Stimulated activated CD4-positive, alpha-beta T cell treated with anti-CD3 and anti-CD28 coated beads, Interleukin-4, amount 100 ng/mL, for 24 hours (primary cell): ENCODE data around the gene TADA3.
A peak's percentile ranks its signal among the peaks of the same experiment; 100 is the strongest.

Experiments used
- DNase-seq: peaks from one replicate; pipeline ENCODE4 v3.0.0-alpha.2; 2020

The TADA3 gene, protein sequence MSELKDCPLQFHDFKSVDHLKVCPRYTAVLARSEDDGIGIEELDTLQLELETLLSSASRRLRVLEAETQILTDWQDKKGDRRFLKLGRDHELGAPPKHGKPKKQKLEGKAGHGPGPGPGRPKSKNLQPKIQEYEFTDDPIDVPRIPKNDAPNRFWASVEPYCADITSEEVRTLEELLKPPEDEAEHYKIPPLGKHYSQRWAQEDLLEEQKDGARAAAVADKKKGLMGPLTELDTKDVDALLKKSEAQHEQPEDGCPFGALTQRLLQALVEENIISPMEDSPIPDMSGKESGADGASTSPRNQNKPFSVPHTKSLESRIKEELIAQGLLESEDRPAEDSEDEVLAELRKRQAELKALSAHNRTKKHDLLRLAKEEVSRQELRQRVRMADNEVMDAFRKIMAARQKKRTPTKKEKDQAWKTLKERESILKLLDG

DNA sequence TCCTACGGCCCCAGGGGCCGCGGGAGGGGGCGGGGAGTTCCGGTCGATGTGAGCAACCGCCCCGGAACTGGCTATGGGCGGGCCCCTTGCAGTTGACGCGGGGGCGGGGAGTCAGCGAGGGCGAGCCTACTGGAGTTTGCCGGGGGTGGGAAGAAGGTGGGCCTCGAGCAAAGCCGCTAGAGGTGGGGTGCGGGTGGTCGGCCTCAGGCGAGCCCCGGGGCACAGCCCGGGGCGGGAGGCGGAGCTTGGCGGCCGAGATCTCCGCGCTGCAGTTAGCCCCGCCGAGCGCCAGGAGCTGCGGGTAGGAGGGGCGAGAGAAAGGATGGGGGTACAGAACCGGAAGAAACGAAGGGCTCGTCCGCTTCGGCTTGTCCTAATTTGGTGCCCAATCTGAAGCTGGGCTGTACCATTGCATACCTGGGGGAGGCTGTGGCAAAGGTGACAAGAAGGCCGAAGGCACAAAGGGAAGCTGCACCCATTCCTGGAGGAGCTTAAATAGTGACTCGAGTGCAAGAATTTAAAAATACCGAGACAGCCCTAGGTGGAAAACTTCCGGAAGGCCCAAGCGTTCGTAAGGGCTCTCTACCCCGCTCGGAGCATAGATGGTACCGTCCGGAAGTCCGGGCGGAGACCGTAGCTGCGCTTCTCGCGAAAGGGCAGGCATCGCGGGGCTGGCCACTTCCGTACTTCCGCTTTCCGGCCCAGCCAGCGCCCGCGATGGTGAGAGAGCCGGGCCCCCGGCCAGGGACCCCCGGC, at the start of gene TADA3, which contains the start of gene ARPC4:
Gene TADA3 (minus strand): TSS at position 69 of the 756 bp plus-strand sequence. CDS start 1,007 bp downstream, outside the sequence.
Gene ARPC4 (plus strand): TSS at position 678 of the 756 bp plus-strand sequence. CDS start 40 bp downstream, at position 718.
- peak; percentile 89 for DNase-seq

DNA sequence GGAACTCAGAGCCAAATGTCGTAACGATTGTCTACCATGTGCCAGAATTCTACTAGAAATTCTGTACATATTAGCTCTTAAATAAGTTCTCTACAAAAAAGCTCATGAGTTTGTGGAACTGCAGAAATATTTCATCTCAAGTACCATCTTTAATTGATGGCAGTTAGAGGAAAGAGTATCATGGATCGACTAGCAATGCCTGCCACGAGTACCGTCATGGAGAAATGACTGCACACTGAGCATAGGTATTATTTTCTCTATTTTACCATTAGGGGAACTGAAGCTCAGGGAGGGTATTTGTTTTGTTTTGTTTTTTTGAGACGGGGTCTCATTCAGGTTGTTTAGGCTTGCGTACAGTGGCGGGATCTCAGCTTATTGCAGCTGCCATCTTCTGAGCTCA, 48.7 kb upstream of the TADA3 start:
- DNase-seq = no peak

DNA sequence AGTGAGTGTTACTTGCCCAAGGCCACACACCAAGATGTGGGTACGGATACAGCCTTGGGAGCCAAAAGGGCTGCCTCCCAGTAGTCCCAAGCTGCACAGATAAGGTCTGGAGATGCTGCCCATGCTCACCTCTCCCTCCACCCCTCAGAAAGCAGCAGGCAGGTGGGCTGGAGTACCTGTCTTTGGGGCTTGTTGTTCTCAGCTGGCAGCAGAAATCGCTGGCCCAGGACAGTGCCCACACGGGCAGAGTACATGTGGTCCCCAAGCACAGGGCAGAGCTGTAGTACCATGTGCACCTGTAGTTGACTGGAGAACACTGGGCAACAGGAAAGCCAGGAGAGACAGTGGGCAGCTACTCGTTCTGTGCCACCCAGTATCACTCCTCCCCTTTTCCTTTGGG, 46.6 kb upstream of the TADA3 start:
- DNase-seq = no peak

DNA sequence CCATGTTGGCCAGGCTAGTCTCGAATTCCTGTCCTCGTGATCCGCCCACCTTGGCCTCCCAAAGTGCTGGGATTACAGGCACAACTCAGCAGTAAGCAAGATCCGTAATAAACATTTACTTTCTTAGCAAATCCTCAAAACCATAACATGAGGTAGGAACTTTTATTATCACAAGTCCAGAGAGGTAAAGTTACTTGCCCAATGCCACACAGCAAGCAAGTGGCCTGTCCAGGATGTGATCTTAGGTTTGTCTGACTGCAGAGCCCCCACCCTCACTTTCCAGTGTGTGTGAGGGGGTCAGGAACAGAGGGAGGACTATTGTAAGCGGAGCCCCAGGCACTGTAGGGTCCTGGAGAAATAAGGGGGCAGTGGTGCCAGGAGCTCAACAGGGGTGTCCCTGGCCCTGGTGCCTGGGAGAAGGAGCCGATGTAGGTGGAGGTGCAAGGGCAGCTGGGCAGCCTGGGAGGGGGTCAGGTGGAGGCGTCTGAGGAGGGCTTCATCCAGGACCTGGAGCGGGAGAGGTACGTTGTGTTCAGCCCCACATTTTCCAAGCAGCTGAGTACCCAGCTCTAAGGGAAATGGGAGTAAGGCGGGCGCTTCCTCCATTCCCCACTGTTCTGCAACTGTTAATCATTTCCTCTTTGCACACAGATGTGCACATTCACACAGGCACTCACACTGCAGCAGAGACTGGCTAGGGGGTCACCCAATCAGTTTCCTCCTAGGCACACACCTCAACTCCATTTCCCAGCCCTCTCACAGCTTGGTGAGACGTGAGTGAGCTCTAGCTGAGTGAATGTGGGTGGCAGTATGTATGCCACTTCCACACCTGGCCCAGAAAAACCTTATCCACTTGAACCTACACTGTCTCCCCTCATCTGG, 45.7 kb upstream of the TADA3 start:
- DNase-seq = no peak

DNA sequence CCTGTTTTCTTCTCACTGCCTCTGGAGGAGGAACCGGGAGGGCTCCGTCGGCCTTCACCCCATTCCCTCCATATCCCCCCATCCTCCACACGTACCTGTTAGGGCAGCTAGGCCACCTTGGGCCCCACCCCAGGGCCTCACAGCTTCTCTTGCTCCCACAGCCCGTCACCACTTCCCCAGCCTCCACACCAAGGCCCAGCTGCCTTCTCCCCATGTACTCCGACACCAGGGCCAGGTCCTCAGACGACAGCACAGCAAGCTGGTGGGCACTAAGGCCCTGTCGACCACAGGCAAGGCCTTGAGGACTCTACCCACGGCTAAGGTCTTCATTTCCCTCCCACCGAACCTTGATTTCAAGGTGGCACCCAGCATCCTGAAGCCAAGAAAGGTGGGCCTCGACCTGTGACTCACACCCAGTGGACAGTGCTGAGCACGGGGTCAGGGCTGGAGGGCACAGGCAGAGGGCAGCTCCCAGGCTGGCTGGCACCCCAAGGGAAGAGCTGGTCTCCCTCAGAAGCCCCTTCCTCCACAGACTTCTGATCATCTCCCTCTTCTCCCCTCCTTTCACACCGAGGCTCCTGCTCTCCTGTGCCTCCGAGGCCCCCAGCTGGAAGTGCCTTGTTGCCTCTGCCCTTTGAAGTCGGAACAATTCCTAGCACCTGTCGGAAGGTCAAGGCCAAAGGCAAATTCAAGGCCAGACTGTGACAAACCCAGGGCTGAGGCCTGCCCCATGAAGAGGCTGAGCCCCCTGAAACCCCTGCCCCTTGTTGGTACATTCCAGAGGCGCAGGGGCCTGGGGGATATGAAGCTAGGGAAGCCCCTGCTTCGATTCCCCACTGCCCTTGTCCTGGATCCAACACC, 42.5 kb upstream of the TADA3 start:
- DNase-seq = no peak

DNA sequence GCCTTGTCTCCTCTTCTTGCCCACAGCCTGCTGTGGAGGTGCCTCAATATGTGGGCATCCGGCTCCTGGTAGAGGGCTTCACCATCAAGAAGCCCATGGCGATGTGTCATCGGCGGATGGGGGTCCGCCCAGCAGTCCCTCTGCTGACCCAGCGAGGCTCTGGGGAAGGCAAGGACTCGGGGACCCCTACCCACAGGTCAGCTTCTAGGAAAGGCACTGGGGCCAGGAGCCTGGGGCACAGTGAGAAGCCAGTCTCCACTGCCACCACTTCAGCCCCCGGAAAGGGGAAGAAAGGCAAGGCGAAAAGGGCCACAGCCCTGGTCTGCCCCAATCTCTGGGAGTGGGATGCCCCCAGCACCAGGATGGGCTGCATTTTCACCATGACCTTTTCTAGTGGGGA, 40.8 kb upstream of the TADA3 start:
- DNase-seq = no peak

DNA sequence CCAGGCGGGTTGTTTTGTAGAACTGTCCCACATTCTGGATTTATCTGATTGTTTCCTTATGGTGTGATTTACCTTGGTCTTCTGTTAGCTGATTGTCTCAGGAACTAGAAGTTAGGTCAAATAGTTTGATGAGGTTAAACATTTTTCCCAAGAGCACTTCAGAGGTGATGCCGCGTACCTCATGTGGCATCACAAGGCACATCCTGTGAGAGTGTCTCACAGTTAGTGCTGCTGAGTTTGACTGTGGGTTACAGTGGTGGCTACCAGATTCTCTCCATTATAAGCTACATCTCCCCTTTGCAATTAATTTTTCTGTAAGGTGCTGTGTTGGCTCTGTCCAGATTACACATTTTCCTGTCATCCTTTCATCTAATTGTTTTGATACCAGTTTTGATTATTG, 39.0 kb upstream of the TADA3 start:
- DNase-seq = no peak

DNA sequence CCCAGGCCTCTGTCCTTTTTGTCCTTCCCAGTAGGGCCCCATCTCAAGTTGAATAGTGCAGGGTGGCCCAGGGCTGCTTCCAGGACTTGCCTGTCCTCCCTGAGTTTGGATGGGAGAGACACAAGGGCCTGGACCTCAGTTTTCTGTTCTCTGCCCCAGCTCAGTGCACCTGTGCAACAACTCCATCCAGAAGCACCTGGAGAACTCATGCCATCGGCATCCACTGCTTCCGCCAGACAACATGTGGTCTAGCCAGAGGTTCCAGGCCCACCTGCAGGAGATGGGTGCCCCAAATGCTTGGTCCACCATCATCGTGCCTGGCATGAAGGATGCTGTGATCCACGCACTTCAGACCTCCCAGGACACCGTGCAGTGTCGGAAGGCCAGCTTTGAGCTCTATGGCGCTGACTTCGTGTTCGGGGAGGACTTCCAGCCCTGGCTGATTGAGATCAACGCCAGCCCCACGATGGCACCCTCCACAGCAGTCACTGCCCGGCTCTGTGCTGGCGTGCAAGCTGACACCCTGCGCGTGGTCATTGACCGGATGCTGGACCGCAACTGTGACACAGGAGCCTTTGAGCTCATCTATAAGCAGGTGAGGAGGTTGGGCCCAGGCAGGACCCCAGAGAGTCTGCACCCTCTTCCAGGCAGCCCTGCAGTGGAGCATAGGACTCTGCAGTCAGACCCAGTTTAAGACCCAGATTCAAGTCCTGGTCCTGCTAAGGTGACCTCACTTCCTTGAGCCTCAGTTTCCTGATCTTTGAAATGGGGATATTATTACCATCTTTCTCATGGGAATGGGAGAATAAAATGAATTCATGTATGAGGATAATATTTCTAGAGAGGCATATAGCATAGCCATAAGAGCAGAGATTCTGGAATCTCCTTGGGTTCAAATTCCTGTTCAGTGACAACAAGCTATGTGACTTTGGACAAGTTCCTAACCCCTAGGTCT, 36.8 kb upstream of the TADA3 start:
- DNase-seq = no peak

DNA sequence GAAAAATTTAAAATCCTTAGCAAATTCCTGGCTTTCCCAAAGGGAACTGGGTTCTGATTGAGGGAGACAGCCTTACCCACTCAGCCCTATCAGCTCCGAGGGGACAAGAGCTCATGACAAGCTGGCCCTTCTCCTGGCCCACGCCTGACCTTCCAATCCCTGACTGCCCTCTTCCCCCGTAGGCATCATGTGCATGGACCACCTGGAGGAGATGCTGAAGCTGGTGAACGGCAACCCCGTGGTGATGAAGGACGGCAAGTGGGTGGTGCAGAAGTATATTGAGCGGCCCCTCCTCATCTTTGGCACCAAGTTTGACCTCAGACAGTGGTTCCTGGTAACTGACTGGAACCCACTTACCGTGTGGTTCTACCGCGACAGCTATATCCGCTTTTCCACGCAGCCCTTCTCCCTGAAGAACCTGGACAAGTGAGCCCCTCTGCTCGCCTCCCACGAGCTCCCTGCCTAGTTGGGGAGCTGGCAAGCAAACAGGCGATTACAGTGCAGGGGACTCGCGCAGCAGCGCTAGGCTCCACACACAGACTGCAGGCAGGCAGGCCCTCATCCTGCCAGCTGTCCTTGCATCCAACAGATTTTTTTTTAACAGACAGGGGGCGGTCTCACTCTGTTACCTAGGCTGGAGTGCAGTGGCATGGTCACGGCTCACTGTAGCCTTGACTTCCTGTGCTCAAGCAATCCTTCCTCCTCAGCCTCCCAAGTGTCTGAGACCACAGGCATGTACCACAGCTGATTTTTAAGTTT, 34.7 kb upstream of the TADA3 start:
- peak; percentile 27 for DNase-seq

DNA sequence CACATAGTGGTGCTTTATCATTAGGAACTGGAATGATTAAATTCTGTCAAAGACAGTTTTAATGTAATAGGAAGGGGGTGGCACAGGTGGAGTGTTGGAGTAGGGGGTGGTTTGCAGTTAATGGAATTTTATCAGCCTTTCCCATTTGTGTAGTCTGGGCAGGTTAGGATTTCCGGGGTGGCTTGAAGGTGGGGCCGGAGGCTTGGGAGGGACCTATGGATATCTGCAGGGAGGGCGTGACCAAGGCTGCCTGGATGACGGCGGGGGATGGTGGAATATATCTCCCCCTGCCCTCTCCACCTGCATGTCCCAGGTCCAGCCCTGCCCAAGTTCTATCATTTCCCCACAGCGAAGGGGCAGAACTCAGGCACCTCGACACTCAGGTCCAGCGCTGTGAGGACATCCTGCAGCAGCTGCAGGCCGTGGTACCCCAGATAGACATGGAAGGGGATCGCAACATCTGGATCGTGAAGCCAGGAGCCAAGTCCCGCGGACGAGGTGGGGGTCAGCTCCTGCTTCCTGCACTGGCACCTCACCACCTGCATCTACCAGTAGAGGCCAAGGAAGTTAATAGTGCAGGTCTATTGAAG, 33.3 kb upstream of the TADA3 start:
- no peak for DNase-seq

DNA sequence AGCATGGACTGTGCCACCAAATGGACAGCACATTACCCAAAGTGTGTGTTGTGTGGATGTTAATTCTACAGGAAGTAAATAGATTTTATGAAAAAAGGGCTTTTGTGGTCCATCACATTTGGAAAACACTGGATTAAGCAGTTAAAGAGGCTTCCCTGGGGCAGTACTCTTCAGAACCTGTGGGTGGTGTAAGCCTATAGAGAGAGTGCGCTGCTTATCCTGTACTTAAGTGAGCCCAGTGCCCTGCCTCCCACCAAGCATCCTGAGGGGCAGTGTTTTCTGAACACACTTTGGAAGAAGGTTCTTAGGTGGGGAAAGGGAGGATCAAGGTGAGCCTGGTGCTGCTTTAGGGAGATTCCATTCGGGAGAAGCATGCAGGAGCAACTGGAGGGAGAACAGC, 28.7 kb upstream of the TADA3 start:
- no peak for DNase-seq

DNA sequence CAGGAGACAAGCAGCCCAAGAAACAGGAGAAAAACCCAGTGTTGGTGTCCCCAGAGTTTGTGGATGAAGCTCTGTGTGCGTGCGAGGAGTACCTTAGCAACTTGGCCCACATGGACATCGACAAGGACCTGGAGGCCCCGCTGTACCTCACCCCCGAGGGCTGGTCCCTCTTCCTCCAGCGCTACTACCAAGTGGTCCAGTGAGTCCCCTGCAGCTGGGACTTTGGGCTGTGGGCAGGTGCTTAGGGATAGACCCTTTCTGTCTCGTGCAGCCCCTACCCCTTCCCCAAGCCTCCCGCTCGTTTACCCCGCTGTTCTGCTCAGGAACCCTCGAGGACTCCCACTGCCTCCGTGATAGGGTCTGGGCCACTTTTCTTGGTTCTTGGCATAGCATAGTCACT, 28.3 kb upstream of the TADA3 start:
- DNase-seq = no peak

DNA sequence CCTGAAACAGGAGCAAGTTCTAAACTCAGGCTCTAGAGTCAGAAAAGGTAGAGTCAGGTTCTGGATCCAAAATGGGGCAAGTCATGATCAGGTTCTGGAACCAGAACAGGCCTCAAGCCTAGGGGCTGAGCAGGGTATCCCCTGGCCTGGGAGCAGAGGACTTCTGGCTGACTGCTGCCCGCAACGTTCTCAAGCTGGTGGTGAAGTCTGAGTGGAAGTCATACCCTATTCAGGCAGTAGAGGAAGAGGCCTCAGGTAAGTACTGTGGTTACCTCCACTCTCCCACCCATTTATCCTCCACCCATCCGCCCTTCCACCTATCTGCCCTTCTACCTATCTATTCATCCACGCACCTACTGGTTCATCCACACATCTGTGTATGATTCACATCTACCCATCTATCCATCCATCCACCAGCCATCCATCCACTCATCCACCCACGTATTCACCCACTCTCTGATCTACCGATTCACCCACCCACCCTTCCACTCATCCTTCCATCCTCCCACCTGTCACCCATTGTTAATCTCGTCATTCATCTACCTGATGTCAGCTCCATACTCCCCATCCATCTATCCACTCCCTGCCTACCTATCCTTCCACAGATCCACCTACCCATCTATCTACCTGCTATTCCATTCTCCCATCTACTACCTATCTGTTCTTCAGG, 26.5 kb upstream of the TADA3 start:
- DNase-seq = no peak

DNA sequence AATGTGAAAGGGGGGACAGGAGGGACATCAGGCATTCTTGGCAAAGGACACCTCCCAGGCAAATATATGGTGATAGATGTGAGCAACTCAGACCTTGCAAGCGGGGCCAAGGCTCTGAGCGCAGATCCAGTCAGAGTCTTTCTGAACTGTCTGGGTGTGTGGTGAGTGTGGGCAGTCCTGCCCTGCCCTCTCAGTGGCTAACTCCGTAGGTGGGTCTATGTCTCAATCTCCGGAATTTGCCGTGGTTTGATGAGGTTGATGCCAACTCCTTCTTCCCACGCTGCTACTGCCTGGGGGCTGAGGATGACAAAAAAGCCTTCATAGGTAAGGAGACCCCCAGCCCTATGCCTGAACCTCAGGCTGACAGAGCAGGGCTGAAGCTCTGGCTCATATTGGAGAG, 25.2 kb upstream of the TADA3 start:
- no peak for DNase-seq

DNA sequence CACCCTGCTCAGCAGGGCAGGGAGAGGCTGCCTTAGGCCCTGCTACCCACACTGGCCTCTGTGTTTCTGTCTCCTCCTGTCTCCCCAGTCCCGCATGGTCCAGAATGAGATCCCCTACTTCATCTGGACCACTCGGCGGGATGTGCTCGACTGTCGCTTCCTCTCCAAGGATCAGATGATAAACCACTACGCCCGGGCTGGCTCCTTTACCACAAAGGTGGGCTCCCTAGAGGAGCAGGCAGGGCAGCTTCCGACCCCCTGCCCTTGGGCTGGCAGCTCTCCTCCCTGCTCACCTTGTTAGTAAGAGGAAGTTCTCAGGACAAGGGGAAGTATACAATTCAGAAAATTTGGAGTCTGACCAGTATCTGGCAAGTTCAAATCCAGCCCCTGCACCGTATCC, 23.7 kb upstream of the TADA3 start:
- DNase-seq = no peak

DNA sequence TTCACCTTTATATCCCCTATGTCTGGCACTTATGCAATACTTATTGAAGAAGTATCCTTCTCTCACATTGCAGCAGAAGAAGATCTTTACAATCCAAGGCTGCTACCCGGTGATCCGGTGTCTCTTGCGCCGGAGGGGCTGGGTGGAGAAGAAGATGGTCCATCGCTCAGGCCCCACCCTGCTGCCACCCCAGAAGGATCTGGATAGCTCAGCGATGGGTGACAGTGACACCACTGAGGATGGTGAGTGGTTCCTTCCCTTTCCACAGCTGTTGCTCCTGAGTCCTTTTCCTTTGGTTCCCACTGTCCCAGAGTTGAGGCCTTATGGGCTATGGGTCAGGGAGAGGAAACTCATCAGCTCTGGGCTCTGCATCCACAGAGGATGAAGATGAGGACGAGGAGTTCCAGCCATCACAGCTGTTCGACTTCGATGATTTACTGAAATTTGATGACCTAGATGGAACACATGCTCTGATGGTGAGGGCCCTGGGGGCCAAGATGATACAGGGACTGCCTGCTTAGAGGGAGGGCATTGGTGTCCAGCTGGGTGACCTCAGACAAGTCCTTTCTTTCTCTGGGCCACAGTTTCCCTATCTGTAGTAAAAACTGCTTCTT, 20.7 kb upstream of the TADA3 start:
- DNase-seq = no peak

DNA sequence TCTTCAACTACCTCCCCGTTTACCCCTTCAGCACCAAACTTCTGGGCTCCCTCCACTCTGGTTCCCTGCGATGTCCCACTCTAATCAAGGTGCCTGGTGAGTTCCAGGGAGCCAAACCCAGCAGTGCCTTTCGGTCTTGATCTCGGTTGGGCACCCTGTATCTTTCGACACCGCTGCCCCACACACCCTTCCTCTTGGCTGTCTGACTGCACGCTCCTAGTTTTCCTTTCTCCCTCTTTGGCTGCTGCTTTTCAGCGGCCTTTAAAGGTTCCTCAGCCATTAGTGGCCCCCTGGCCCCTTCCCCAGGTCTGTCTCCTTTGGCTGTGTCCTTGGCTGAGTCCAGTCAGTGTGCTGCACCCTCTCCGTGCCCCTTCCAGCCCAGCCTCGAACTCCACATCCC, 18.6 kb upstream of the TADA3 start:
- DNase-seq = no peak

DNA sequence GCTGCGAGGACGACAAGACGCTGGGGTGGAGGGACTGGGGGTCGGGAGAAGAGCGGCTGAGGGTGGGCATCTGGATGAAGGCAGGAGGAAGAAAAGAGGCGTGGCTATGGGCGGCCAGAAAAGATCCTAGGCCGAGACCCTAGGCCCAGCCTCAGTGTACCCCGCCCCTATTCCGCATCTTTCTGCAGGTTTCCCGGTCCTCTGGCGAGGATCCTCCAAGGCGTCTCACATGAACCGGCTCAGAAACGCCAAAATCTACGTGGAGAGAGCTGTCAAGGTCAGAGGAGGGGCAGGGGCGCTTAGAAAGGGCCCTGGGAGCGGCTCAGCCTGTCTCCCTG, 18.1 kb upstream of the TADA3 start:
- no peak for DNase-seq
